MM.1S (cell line): Measurements from ENCODE around the gene CDKL1.

Source experiments
- CTCF ChIP-seq: fragments of 300-600 bp; sonication (generic); IDR thresholded peaks from 2 replicates; pipeline ENCODE4 v1.5.1; 2016; ENCODE audit warnings: antibody characterized with exemption, low read length, mixed read lengths
- EZH2 ChIP-seq: fragments of 300-600 bp; sonication (generic); optimal IDR thresholded peaks from 2 replicates; pipeline ENCODE3; 2017; ENCODE audit warnings: low read depth, mild to moderate bottlenecking, antibody characterized with exemption, low read length, mixed read lengths

GRCh38 chr14:50396631-50397389 is at the start of gene CDKL1:
- TF ChIP-seq CTCF: no peak
- no peak for TF ChIP-seq EZH2
